GM18517 (cell line): ENCODE results near the gene KAT6B.
"Not testable (repeated sequence)": the region's sequence is repeated elsewhere in the genome, so short reads cannot be mapped to it uniquely, and the experiment has no call there.

Experiments
- ATAC-seq: cut with Tn5 transposase; IDR thresholded peaks from one replicate; pipeline ENCODE4 v1.9.1; 2021; ENCODE audit warnings: mild to moderate bottlenecking, moderate library complexity; ENCODE audit not compliant: unreplicated experiment

The KAT6B gene

GRCh38 chr10:74887614-74888284, 61.3 kb downstream of the KAT6B start:
- ATAC-seq, result no peak

GRCh38 chr10:74888962-74889661, 62.7 kb downstream of the KAT6B start:
- no peak for ATAC-seq

GRCh38 chr10:74889662-74889998, 63.2 kb downstream of the KAT6B start:
- ATAC-seq, result no peak

- ATAC-seq, result no peak
Observed at GRCh38 chr10:74890460-74890859, 64.1 kb downstream of the KAT6B start.

- no peak for ATAC-seq
Observed at GRCh38 chr10:74891053-74891452, 64.7 kb downstream of the KAT6B start.

DNA sequence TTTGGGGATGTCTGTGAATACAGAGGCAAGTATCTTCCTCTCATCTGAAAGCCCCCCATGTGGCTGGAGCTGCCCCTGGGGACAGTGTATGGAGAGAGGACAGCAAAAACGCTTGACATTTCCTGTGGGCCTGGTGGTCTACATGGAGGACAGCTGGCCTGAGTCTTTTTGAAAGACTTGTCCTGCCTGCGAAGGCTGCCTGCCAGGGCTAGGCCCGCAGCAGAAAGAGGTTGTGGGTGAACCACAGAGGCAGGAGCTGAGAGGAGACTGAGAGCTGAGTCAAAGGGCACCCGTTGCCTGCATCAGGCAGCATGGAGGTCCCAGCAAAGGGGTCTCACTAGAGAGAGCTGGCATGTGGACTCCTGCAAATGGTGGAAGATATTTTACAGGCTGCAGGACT, 66.4 kb downstream of the KAT6B start:
- ATAC-seq, result no peak

DNA sequence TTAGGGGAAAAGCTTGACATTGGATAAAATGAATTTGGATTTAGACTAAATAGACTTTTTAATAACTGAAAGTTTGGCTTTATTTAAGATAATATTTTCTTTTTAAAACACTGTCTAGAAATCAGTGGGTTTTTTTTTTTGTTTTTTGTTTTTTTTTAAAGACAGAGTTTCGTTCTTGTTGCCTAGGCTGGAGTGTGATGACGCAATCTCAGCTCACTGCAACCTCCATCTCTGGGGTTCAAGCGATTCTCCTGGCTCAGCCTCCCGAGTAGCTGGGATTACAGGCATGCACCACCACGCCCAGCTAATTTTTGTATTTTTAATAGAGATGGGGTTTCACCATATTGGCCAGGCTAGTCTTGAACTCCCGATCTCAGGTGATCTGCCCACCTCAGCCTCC, 66.9 kb downstream of the KAT6B start:
- not testable (repeated sequence) for ATAC-seq

DNA sequence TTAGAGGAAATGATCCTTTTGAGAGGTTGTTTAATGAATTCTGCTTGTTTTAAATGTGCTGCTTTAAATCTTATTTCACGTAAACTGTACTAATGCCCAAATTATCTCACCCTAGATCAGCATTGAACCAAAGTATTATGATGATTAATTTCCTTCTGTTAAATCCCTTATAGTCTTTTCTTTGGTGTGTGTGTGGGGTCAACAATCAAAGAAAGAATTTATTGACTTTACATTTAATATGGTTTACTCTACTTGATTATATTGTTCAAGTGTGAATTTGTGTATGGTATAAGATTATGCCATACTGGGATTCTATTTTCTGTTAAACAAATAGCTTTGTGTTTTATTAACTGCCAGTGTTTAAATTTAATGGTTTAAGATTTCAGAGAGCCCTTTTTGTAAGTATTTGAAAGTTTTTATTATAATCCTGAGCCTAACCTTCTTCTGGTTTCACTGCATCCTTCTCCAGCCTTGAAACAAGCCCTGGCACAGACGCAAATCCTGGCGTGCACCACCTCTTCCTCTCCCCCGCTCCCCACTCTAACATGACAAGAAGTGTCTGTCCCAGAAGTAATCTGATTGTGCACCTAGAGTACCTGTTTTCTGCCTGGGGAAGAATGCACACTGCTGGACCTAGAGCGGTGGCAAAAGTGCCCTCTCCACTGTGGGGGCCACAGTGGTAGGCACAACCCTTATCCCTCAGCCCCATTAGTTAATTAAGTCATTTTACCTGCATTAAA, 70.6 kb downstream of the KAT6B start:
- no peak for ATAC-seq

GRCh38 chr10:74898201-74898976, 72.0 kb downstream of the KAT6B start:
- peak; percentile 64 for ATAC-seq

DNA sequence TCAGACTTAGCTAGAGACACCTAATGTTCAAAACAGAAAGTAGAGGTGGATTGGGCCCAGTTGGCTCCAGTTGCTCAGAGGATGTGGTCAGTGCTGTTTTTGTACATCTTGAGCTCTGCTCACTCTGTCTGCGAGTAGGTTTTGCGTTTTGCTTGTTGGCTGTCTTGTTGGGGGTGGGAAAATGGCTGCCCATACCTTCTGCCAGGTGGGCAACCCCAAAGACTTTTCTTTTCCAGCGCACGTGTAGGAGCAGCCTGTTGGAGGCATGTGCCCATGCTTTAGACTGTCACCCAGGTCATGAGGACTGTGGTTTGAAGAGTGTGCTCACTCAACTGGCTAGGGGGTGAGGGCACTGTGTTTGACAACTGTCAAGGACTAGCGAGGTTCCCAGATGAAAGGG, 73.9 kb downstream of the KAT6B start:
- ATAC-seq, result peak; percentile 65

DNA sequence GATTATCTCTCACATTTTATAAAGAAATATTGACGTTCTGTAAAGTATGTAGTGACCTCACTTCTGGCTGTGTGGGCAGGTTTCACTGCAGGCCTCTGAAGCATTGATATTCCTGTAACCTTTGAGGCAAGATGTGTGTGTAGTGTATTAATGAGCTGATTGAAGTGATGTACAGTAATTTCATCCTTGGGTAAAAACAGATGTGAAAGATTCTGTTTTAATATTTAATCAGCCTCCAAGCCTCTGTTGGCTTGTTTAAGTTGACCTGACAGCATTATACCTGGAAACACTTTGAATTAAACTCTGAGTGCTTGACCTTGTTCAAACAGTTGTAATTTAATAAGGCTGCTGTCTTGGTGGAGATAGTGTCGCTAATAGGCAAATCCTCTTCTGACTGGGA, 74.9 kb downstream of the KAT6B start:
- ATAC-seq, result no peak

DNA sequence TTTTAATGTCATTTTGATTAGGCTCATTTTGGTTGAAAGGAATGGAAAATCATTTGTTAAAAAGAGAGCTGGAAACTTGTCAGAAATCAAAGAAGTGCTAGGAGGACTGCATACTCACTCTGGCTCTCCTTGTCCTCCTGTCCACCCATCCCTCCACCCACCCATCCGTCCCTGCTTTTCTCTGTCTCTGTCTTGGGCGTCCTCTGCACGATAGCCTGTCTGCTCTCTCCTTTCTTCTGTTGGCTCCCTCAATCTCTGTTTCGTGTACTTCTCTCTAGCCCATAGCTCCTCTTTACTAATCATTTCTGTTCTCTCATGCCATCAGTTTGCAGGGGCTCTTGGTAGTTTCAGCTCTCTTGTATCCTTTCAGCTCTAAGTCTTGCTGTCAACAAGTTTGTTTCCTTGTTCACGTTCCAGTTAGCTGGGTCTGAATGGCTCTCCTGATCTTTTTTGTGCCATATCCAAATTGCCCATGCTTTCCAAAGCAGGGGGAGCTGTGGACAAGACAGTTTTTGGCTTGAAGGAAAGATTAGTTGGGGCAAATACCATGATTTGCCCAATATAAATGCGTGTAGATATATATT, 75.6 kb downstream of the KAT6B start:
- no peak for ATAC-seq

- no peak for ATAC-seq
Observed at GRCh38 chr10:74903491-74903890, 77.1 kb downstream of the KAT6B start.

GRCh38 chr10:74906611-74907198, 80.3 kb downstream of the KAT6B start:
- ATAC-seq, result no peak

DNA sequence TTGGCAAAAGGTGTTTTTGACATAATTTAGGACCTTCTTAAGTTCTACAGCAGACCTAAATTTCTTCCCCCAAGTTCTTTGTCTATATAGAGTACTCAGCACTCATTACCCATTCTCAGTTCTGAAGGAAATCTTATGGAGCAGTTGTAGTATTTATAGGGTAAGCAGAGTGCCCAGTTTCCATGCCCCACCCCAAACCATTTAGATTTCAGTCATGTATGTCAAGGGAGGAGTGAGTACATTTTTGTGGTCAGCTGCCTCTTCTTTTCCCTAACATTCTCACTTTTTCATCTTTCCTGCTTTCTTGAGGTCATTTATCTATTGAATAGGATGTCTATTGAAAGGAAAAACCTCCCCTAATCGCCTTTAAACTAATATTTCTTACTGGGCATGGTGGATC, 83.3 kb downstream of the KAT6B start:
- ATAC-seq, result no peak

- no peak for ATAC-seq
Observed at GRCh38 chr10:74910241-74910975, 84.0 kb downstream of the KAT6B start.

- ATAC-seq, result no peak
Observed at GRCh38 chr10:74910976-74911350, 84.6 kb downstream of the KAT6B start.

GRCh38 chr10:74912182-74912581, 85.8 kb downstream of the KAT6B start:
- no peak for ATAC-seq

DNA sequence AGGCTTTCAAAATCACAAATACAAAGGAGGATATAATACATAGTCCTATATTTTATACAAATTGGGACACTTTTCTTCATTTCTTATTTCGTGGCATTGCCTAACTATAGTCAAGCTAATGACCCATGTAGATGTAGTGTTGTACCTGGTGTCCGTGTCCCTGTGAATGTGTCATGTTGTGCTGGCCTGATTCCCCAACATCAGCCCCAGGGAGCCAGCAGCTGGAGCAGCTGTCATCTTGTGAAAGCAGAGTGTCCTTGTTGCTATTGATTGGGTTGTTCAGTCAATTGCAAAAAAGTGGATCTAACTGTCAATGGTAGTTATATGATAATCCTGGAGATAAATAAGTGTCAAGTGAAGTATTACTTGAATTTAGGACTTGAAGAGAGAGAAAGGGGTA, 86.3 kb downstream of the KAT6B start:
- ATAC-seq, result no peak

GRCh38 chr10:74913377-74913979, 87.1 kb downstream of the KAT6B start:
- ATAC-seq, result no peak
